NCI-H82 treated with DMSO at 0.1 percent for 48 hours (cell line): ENCODE data around the gene HK1.

Experiments used
- DNase-seq: peaks from one replicate; lab custom pipeline; 2025; ENCODE audit not compliant: unreplicated experiment; lab: John Stamatoyannopoulos, UW

HK1 gene

GRCh38 chr10:69345890-69346474 is 67.7 kb downstream of the HK1 start:
- DNase-seq, result no peak

- DNase-seq, result no peak
Observed at GRCh38 chr10:69346776-69347175, 68.5 kb downstream of the HK1 start.

GRCh38 chr10:69348816-69349541 is 70.7 kb downstream of the HK1 start:
- no peak for DNase-seq

GRCh38 chr10:69349542-69349888 is 71.2 kb downstream of the HK1 start:
- DNase-seq, result no peak

GRCh38 chr10:69351589-69351988 is 73.3 kb downstream of the HK1 start:
- DNase-seq, result no peak

- no peak for DNase-seq
Observed at GRCh38 chr10:69352569-69353264, 74.4 kb downstream of the HK1 start.

GRCh38 chr10:69353977-69354635 is 75.8 kb downstream of the HK1 start:
- DNase-seq, result no peak

- no peak for DNase-seq
Observed at GRCh38 chr10:69356187-69356586, 77.9 kb downstream of the HK1 start.

- DNase-seq, result no peak
Observed at GRCh38 chr10:69358148-69358795, 80.0 kb downstream of the HK1 start.

- no peak for DNase-seq
Observed at GRCh38 chr10:69359148-69359547, 80.9 kb downstream of the HK1 start.

GRCh38 chr10:69359594-69359993 is 81.3 kb downstream of the HK1 start:
- no peak for DNase-seq

GRCh38 chr10:69360485-69361302 is 82.4 kb downstream of the HK1 start:
- DNase-seq, result no peak

GRCh38 chr10:69361303-69361614 is 83.0 kb downstream of the HK1 start:
- DNase-seq, result no peak

GRCh38 chr10:69362471-69362954 is 84.2 kb downstream of the HK1 start:
- peak; percentile 87 for DNase-seq

- DNase-seq, result no peak
Observed at GRCh38 chr10:69363666-69364065, 85.4 kb downstream of the HK1 start.

- no peak for DNase-seq
Observed at GRCh38 chr10:69364232-69364940, 86.1 kb downstream of the HK1 start.

GRCh38 chr10:69366738-69367137 is 88.4 kb downstream of the HK1 start:
- DNase-seq, result no peak

GRCh38 chr10:69367469-69367868 is 89.2 kb downstream of the HK1 start:
- no peak for DNase-seq

GRCh38 chr10:69372126-69372980 is 94.1 kb downstream of the HK1 start:
- no peak for DNase-seq
